GM23248 (cell line): ENCODE data around the gene ZSCAN20. TPM values are rescaled to one million over a fixed set of nuclear protein-coding genes. Genes with fewer than 3 reads are reported as not detected.
A peak's percentile ranks its signal among the peaks of the same experiment; 100 is the strongest.

Experiments
- DNase-seq: peaks from one replicate; pipeline ENCODE4 v3.0.0-alpha.2; 2015
- H2AFZ ChIP-seq: fragments of 200-600 bp; sonication (generic); 2 replicates; pipeline ENCODE4 v1.6.1; 2016; ENCODE audit warnings: antibody characterized with exemption
- H3F3A ChIP-seq: fragments of 200-600 bp; sonication (generic); 2 replicates; pipeline ENCODE4 v1.6.1; 2016; ENCODE audit warnings: mild to moderate bottlenecking, antibody characterized with exemption, mixed run types; ENCODE audit not compliant: insufficient read depth
- H3K27ac ChIP-seq: fragments of 200-600 bp; sonication (generic); 2 replicates; pipeline ENCODE4 v1.5.1; 2016; ENCODE audit warnings: mild to moderate bottlenecking
- H3K27me3 ChIP-seq: fragments of 200-600 bp; sonication (generic); replicated peaks from 2 replicates; pipeline ENCODE4 v1.6.1; 2016; ENCODE audit warnings: mild to moderate bottlenecking; ENCODE audit not compliant: insufficient read depth
- H3K36me3 ChIP-seq: fragments of 200-600 bp; sonication (generic); 2 replicates; pipeline ENCODE4 v1.6.1; 2016; ENCODE audit warnings: low read depth, mild to moderate bottlenecking
- H3K4me1 ChIP-seq: fragments of 200-600 bp; sonication (generic); 2 replicates; pipeline ENCODE4 v1.6.1; 2016; ENCODE audit warnings: mild to moderate bottlenecking; ENCODE audit not compliant: insufficient read depth
- H3K4me2 ChIP-seq: fragments of 200-600 bp; sonication (generic); one replicate; pipeline ENCODE4 v1.6.1; 2016; ENCODE audit warnings: mild to moderate bottlenecking; ENCODE audit not compliant: unreplicated experiment
- H3K4me3 ChIP-seq: fragments of 200-600 bp; sonication (generic); 2 replicates; pipeline ENCODE4 v1.5.1; 2016; ENCODE audit warnings: mild to moderate bottlenecking
- H3K79me2 ChIP-seq: fragments of 200-600 bp; sonication (generic); 2 replicates; pipeline ENCODE4 v1.6.1; 2016; ENCODE audit warnings: mild to moderate bottlenecking; ENCODE audit not compliant: insufficient read depth
- H3K9ac ChIP-seq: fragments of 200-600 bp; sonication (generic); 2 replicates; pipeline ENCODE4 v1.6.1; 2016; ENCODE audit warnings: mild to moderate bottlenecking
- H3K9me2 ChIP-seq: fragments of 200-600 bp; sonication (generic); 2 replicates; pipeline ENCODE4 v1.6.1; 2016; ENCODE audit warnings: mixed run types, mild to moderate bottlenecking, moderate library complexity; ENCODE audit not compliant: insufficient read depth
- H3K9me3 ChIP-seq: fragments of 200-600 bp; sonication (generic); one replicate; pipeline ENCODE4 v1.6.1; 2017; ENCODE audit warnings: low read depth
- H4K20me1 ChIP-seq: fragments of 200-600 bp; sonication (generic); 2 replicates; pipeline ENCODE4 v1.6.0; 2016; ENCODE audit not compliant: insufficient read depth
- EZH2 ChIP-seq: fragments of 200-600 bp; sonication (generic); IDR thresholded peaks from 2 replicates; pipeline ENCODE4 v1.6.1; 2018; ENCODE audit warnings: antibody characterized with exemption, mild to moderate bottlenecking; ENCODE audit not compliant: insufficient read depth, poor library complexity, severe bottlenecking
- EZH2phosphoT487 ChIP-seq: fragments of 200-600 bp; sonication (generic); IDR thresholded peaks from 2 replicates; pipeline ENCODE4 v1.6.1; 2018; ENCODE audit warnings: antibody characterized with exemption, moderate library complexity, mild to moderate bottlenecking, low read depth; ENCODE audit not compliant: insufficient read depth
- WGBS, 2 experiments: methylation state at CpG; one replicate each; pipeline ENCODE4 v1.1.6; 2015 to 2017; ENCODE audit warnings: low lambda C conversion rate in 2 of 2, low coverage in 1 of 2; ENCODE audit errors: missing lambda C conversion rate in 2 of 2; 5-methylcytosine and 5-hydroxymethylcytosine counted together
- in situ Hi-C: fragments of 300-500 bp; cut with MboI; formaldehyde crosslinking; loops from 2 replicates; pipeline ENCODE4 v1.15.0; 2020
- polyA plus RNA-seq: library from polyadenylated mRNA; unstranded; fragments of >200 nt; fragmentation: Nextera tagmentation; extraction: Ambion mirVana; gene quantifications from 2 replicates; pipeline ENCODE4 v1.2.1, GENCODE V29; 2016
- total RNA-seq: library from RNA; depleted of rRNA; stranded (reverse); fragments of >200 nt; shearing (Covaris generic); gene quantifications from 2 replicates; pipeline ENCODE4 v1.2.3, GENCODE V29; 2014

ZSCAN20 gene
- total and polyA plus RNA-seq, 2 experiments from 2014 or later = 1.7 to 9.5 TPM

DNA sequence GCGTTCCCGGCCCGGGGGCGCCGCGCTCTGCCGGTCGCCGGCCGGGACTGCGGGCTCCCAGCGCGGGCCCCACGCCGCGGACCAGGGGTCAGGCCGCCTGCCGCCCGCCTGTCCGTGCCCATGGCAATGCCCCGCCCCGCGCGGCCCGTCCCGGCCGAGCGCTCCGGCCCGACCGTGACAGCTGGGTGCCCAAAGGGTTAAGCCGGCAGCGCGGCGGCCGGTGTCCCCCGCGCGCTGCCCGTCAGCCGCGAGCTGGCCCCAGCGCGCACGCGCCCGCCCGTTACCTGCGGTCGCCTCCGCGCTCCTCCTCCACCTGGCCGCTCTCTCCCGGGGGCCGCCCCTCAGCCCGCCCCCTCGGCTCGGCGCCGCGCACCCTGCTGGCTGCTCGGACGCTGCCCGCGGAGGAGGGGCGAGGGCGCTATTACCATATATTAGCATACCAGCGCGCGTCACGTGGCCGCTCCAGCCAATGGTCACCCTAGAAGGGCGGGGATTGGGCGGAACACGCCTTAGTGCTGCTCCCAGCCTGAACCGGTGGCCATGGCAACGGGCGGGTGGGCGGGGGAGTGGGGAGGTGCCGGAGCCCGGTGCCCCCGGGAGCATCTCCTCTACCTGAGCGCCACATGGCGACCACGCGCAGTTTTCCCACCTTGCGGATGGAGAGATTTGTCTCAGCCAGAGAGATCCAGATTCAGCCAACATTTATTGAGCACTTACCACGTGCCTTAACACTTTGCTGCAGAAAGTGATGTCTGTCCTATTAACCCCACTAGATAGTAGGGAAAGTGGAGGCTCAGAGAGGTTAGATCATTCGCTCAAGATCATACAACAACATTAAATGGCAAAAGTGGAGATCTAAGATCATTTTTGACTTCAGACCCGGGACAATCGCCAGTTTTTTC, 41.5 kb upstream of the ZSCAN20 start, which contains the start of gene PHC2:
Gene PHC2 (minus strand): TSS at position 404 of the 902 bp plus-strand sequence. CDS start 55,556 bp downstream, outside the sequence.
- Histone ChIP-seq H3K9me3 (no peaks in the 10 kb centered on the region), H3K4me1 (peaks cover 47% of the 10 kb centered on the region)
- 3 to 4% methylated on average over 49 to 56 of the region's 91 CpGs for WGBS, 2 experiments

DNA sequence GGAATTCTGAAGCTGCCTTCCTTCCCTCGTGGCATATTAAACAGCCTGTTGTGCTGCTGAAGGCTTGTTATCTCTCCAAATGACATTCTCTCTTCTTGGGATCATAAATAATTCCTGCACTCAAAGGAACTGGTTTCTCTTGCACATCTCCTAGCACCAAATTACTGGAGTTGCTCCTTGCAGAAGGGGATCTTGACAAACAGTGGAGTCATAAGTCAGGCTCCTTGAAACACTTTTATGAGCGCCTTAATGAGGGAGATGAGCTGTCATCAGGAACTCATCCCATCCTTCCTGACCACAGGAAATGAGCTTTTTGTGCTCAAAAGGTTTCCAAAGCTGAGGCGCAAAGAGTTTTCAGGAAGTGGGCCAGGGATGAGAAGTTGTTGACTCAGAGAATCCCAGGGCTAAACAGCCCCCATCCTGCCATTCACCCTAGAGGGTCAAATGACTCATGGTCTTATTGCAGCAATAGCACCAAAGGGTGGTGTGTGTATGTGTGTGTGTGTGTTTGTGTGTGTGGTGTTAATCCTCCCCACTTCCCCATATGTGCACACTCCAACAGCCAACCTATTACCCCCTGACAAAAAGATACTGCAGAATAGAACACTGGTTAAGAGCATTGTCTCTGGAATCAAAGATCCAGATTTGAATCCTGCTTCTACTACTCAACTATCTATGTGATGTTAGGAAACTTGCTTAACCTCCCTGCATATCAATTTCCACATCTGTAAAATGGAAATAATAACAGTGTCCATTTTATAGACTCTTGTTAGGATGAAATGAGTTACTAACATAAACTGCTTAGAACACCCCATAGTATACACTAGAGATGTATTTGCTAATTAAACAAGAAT, 38.7 kb upstream of the ZSCAN20 start:
- 0 to 2% methylated on average over 3 of the region's 3 CpGs for WGBS, 2 experiments
- no peak overlapping the region for H2AFZ ChIP-seq
- peaks cover 47% of the 10 kb centered on the region for H3K4me1 ChIP-seq
- no peaks in the 10 kb centered on the region for H4K20me1 ChIP-seq
- no peaks in the 10 kb centered on the region for H3K36me3 ChIP-seq
- peaks cover 34% of the 10 kb centered on the region for H3F3A ChIP-seq
- peaks cover 14% of the 10 kb centered on the region for H3K79me2 ChIP-seq
- H3K9ac ChIP-seq = no peak overlapping the region
- peak overlapping the region; percentile 65 for H3K27ac ChIP-seq
- DNase-seq = peak; percentile 98
- H3K27me3 ChIP-seq = no peaks in the 10 kb centered on the region
- in situ Hi-C loops = no loop called here
- no peaks in the 10 kb centered on the region for H3K9me3 ChIP-seq
- TF ChIP-seq EZH2phosphoT487 = peak; percentile 97
- TF ChIP-seq EZH2 = no peak
- H3K9me2 ChIP-seq = no peaks in the 10 kb centered on the region
- H3K4me2 ChIP-seq = peak overlapping the region; percentile 64
- H3K4me3 ChIP-seq = no peak overlapping the region

More for the DNA sequence above, 41.5 kb upstream of the ZSCAN20 start, which contains the start of gene PHC2:
- Histone ChIP-seq H3K36me3 (no peaks in the 10 kb centered on the region), H4K20me1 (no peaks in the 10 kb centered on the region), H3K4me3 (peak within 1 kb of the TSS; percentile 84), H3K9ac (peak within 1 kb of the TSS; percentile 81), H3K4me2 (peak within 1 kb of the TSS; percentile 77), H3K79me2 (peaks cover 42% of the 10 kb centered on the region), H3K27ac (no peak within 1 kb of the TSS), H2AFZ (peak within 1 kb of the TSS; percentile 76), H3F3A (peaks cover 34% of the 10 kb centered on the region), H3K27me3 (no peaks in the 10 kb centered on the region), H3K9me2 (no peaks in the 10 kb centered on the region)
- in situ Hi-C loops = no loop called here
- DNase-seq = peak; percentile 99
- TF ChIP-seq EZH2phosphoT487 = no peak
- no peak for TF ChIP-seq EZH2

DNA sequence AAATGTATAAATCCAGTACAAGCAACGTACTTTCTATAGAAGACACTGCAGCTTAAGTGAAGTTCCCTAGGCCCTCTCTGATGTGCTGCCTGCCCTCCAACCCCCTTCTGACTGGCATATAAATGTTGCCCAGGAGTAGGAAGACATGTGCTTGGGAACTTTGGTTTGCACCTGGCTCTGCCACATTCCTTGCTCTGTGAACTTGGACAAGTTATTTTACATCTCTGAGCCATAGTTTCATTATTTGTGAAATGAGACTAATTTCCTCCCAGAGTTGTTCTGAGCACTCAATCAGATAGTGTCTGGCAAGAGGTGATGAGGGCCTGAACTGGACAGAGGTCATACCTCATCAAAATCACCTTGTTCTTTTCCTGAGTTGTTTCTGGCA, 38.1 kb upstream of the ZSCAN20 start:
- Histone ChIP-seq H3K4me3 (no peak overlapping the region), H3K27ac (peak overlapping the region; percentile 65), H3F3A (peaks cover 34% of the 10 kb centered on the region), H3K27me3 (no peaks in the 10 kb centered on the region), H3K9ac (no peak overlapping the region), H3K36me3 (no peaks in the 10 kb centered on the region), H4K20me1 (no peaks in the 10 kb centered on the region), H3K9me2 (no peaks in the 10 kb centered on the region), H2AFZ (no peak overlapping the region), H3K9me3 (no peaks in the 10 kb centered on the region), H3K4me2 (peak overlapping the region; percentile 43), H3K4me1 (peaks cover 47% of the 10 kb centered on the region), H3K79me2 (peaks cover 8% of the 10 kb centered on the region)
- 92 to 100% methylated on average over 1 of the region's 1 CpG for WGBS, 2 experiments
- DNase-seq = no peak
- in situ Hi-C loops = no loop called here
- TF ChIP-seq EZH2phosphoT487 (no peak), EZH2 (no peak)

DNA sequence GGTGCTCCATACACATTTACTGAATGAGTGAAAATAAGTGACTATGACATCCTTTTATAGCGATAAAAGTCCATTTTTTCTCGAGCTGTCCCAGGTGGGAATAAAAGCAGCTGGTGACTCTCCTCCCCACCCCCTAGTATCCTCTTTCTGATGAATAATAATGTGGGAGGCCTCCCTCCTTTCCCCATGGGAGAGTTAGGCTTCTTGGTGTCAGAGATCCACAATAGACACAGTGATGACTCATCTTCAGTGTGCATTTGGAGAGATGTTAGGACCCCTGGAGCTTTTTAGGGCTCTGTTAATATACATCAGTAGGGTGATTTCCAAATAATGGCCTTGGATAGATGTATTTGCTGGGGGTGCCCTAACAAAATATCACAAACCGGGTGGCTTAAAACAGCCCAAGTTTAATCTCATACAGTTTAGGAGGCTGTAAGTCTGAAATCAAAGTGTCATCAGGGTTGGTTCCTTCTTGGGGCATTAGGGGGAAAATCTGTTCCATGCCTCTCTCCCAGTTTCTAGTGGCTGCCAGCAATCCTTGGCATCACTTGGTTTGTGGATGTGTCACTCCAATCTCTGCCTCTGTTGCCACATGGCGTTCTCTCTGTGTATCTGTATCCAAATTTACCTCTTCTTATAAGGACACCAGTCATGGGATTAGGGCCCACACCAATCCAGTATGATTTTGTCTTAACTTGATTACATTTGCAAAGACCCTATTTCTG, 37.2 kb upstream of the ZSCAN20 start:
- H3K4me1 ChIP-seq = peaks cover 41% of the 10 kb centered on the region
- no peak overlapping the region for H3K9ac ChIP-seq
- peak overlapping the region; percentile 44 for H3K27ac ChIP-seq
- no peaks in the 10 kb centered on the region for H3K79me2 ChIP-seq
- no peak overlapping the region for H2AFZ ChIP-seq
- DNase-seq = peak; percentile 89
- no peaks in the 10 kb centered on the region for H4K20me1 ChIP-seq
- no peaks in the 10 kb centered on the region for H3K27me3 ChIP-seq
- TF ChIP-seq EZH2 (no peak), EZH2phosphoT487 (no peak)
- H3K4me3 ChIP-seq = no peak overlapping the region
- no peaks in the 10 kb centered on the region for H3K36me3 ChIP-seq
- in situ Hi-C loops = no loop called here
- no peaks in the 10 kb centered on the region for H3K9me2 ChIP-seq
- H3K4me2 ChIP-seq = peak overlapping the region; percentile 43
- peaks cover 34% of the 10 kb centered on the region for H3F3A ChIP-seq
- 52 to 55% methylated on average over 4 of the region's 4 CpGs for WGBS, 2 experiments
- no peaks in the 10 kb centered on the region for H3K9me3 ChIP-seq
